ENCODE measurements around the gene NXPH1.
A peak's percentile ranks its signal among the peaks of the same experiment; 100 is the strongest.

NXPH1 gene

DNA sequence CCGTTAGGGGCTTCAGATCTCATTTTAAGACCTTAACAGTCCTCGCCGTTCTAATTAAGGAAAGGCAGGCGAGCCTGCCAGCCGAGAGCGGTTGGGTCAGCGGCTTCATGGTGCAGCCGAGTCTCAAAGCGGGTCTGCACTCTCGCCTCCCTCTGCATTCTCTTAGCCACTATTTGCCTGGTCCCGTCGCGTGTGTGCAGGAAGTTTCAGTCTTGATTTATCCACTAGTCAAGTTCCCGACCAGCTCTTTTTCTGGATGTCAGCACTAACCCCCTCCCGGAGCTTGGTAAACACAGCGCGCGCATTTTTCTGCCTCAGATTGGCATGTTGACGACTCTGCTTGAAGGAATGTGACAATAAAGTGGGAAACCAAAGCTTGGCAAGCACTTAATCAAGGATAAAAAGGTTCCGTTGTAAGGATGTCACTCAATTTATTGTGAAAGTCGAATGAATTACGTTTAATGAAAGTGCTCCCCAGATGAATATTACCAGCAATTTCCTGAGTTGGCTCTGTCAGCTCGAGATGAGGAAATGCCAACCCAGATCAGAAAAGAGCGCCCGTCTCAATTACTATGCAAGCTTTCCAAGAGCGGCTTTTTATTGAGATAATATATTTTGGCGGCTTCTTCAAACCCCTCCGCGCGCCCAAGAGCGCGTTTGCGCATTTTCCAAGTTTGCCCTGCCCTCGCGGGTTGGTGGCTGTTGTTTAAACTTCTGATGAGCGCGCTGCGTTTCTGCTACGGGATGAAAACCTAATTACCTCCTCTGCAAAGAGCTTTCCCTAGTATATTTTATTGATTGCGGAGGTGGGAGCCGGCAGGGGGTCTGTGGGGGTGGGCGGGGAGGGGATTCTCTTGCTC, 7.9 kb downstream of the NXPH1 start:
- no peak overlapping the region for H3K4me2 ChIP-seq (ENCODE audit: low read length)
- peaks cover 12% of the 10 kb centered on the region for H3K27me3 ChIP-seq (ENCODE audit: control insufficient read depth, insufficient read depth, low read length)
- H2AFZ ChIP-seq: no peak overlapping the region
- H3K36me3 ChIP-seq (ENCODE audit: control insufficient read depth, insufficient read depth, low read length): no peaks in the 10 kb centered on the region
- no peak overlapping the region for H3K9ac ChIP-seq
- no peaks in the 10 kb centered on the region for H3K4me1 ChIP-seq
- no peak for TF ChIP-seq CTCF (IDR thresholded peaks at IDR 0.05)
- H3K27ac ChIP-seq: no peak overlapping the region
- H3K79me2 ChIP-seq: no peaks in the 10 kb centered on the region
- no peak overlapping the region for H3K4me3 ChIP-seq (ENCODE audit: low read depth, low read length)
- no peaks in the 10 kb centered on the region for H3K9me3 ChIP-seq (ENCODE audit: control insufficient read depth, low read length)

DNA sequence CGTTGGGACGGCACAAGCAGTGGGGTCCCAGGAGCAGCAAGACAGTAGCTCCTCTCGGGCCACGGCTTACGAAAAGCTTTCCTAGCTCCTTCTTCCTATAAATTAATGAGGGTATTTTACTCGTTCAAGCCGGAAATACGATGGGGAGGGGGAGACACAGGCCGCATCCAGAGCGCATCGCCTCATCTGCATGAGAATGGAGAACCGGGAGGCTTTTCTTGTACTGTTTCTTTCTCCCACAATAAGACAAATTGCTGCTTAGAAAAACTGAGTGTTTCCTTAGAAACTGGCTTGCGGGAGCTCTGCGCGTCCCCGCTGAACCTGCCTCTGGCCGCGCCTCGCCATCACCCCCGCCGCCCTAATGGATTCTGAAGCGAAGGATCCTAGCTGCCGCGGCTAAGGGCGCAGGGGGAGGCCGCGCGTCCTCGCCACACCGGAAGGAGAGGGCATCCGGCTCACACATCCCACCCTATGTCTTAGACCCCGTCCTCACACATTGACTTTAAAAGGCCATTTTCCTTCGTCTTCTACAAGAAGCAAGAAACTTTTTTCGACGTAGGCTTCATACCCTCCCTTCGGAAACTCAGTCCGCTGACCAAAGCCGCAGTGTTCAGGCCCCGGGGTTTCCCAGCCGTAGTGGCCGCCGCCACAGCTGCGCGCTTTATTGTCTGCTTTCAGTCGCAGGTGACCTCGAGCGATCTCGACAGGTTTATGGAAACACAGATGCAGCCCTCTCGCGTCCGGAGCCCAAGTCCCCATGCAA, 8.8 kb downstream of the NXPH1 start:
- H3K4me1 ChIP-seq: no peaks in the 10 kb centered on the region
- H3K9ac ChIP-seq: no peak overlapping the region
- no peaks in the 10 kb centered on the region for H3K36me3 ChIP-seq (ENCODE audit: control insufficient read depth, insufficient read depth, low read length)
- H3K27me3 ChIP-seq (ENCODE audit: control insufficient read depth, insufficient read depth, low read length): peaks cover 12% of the 10 kb centered on the region
- H3K27ac ChIP-seq: no peak overlapping the region
- H3K4me3 ChIP-seq (ENCODE audit: low read depth, low read length): no peak overlapping the region
- no peak overlapping the region for H3K4me2 ChIP-seq (ENCODE audit: low read length)
- peak overlapping the region; percentile 59 for H2AFZ ChIP-seq
- no peak for TF ChIP-seq CTCF (IDR thresholded peaks at IDR 0.05)
- H3K79me2 ChIP-seq: no peaks in the 10 kb centered on the region
- H3K9me3 ChIP-seq (ENCODE audit: control insufficient read depth, low read length): no peaks in the 10 kb centered on the region

- TF ChIP-seq CTCF (IDR thresholded peaks at IDR 0.05): no peak
- Histone ChIP-seq H3K9ac (no peak overlapping the region), H3K36me3 (ENCODE audit: control insufficient read depth, insufficient read depth, low read length) (no peaks in the 10 kb centered on the region), H3K27me3 (ENCODE audit: control insufficient read depth, insufficient read depth, low read length) (peaks cover 12% of the 10 kb centered on the region), H3K9me3 (ENCODE audit: control insufficient read depth, low read length) (no peaks in the 10 kb centered on the region), H3K27ac (no peak overlapping the region), H3K79me2 (no peaks in the 10 kb centered on the region), H3K4me3 (ENCODE audit: low read depth, low read length) (no peak overlapping the region), H3K4me2 (ENCODE audit: low read length) (peak overlapping the region; percentile 47), H2AFZ (peak overlapping the region; percentile 59), H3K4me1 (no peaks in the 10 kb centered on the region)
Measured at GRCh38 chr7:8442814-8443304, 9.4 kb downstream of the NXPH1 start.

GRCh38 chr7:8443576-8444467, 10.4 kb downstream of the NXPH1 start:
- Histone ChIP-seq H2AFZ (peak overlapping the region; percentile 35), H3K4me1 (no peaks in the 10 kb centered on the region), H3K9me3 (ENCODE audit: control insufficient read depth, low read length) (no peaks in the 10 kb centered on the region), H3K9ac (no peak overlapping the region), H3K27me3 (ENCODE audit: control insufficient read depth, insufficient read depth, low read length) (peaks cover 12% of the 10 kb centered on the region), H3K4me2 (ENCODE audit: low read length) (peak overlapping the region; percentile 47), H3K27ac (no peak overlapping the region), H3K4me3 (ENCODE audit: low read depth, low read length) (no peak overlapping the region), H3K36me3 (ENCODE audit: control insufficient read depth, insufficient read depth, low read length) (no peaks in the 10 kb centered on the region), H3K79me2 (no peaks in the 10 kb centered on the region)
- no peak for TF ChIP-seq CTCF (IDR thresholded peaks at IDR 0.05)

Data from parathyroid adenoma (tissue), 2 donors.